GM18502 (cell line): ENCODE data around the gene GRIK4.

ENCODE experiments used
- ATAC-seq: cut with Tn5 transposase; IDR thresholded peaks from one replicate; pipeline ENCODE4 v1.9.1; 2021; ENCODE audit warnings: mild to moderate bottlenecking; ENCODE audit not compliant: unreplicated experiment, poor library complexity

Gene GRIK4

GRCh38 chr11:120952461-120953434 is 441.2 kb downstream of the GRIK4 start:
- no peak for ATAC-seq

GRCh38 chr11:120954381-120954780 is 442.8 kb downstream of the GRIK4 start:
- ATAC-seq, result no peak

- no peak for ATAC-seq
Measured at GRCh38 chr11:120956710-120957495, 445.4 kb downstream of the GRIK4 start.

GRCh38 chr11:120958185-120958584 is 446.6 kb downstream of the GRIK4 start:
- ATAC-seq, result no peak

- no peak for ATAC-seq
Measured at GRCh38 chr11:120959189-120959588, 447.6 kb downstream of the GRIK4 start.

- ATAC-seq, result no peak
Measured at GRCh38 chr11:120964857-120965256, 453.3 kb downstream of the GRIK4 start.

GRCh38 chr11:120966840-120967239 is 455.3 kb downstream of the GRIK4 start:
- ATAC-seq, result no peak

- no peak for ATAC-seq
Measured at GRCh38 chr11:120969993-120970392, 458.4 kb downstream of the GRIK4 start.

- no peak for ATAC-seq
Measured at GRCh38 chr11:120971825-120972224, 460.3 kb downstream of the GRIK4 start.

GRCh38 chr11:120972621-120973020 is 461.1 kb downstream of the GRIK4 start:
- no peak for ATAC-seq

GRCh38 chr11:120973501-120973900 is 462.0 kb downstream of the GRIK4 start:
- no peak for ATAC-seq

- ATAC-seq, result no peak
Measured at GRCh38 chr11:120974466-120974865, 462.9 kb downstream of the GRIK4 start.

GRCh38 chr11:120974965-120975364 is 463.4 kb downstream of the GRIK4 start:
- no peak for ATAC-seq

GRCh38 chr11:120977266-120978137 is 466.0 kb downstream of the GRIK4 start:
- no peak for ATAC-seq

- ATAC-seq, result no peak
Measured at GRCh38 chr11:120978701-120979100, 467.2 kb downstream of the GRIK4 start.

- ATAC-seq, result peak; percentile 50
Measured at GRCh38 chr11:120985718-120986569, 474.4 kb downstream of the GRIK4 start.

GRCh38 chr11:120988603-120989002 is 477.1 kb downstream of the GRIK4 start:
- no peak for ATAC-seq

GRCh38 chr11:120991830-120992686 is 480.5 kb downstream of the GRIK4 start:
- ATAC-seq, result no peak
